Endothelial cell of umbilical vein (primary cell): ENCODE results near the gene MAS1L. TPM values are rescaled to one million over a fixed set of nuclear protein-coding genes. Genes with fewer than 3 reads are reported as not detected.

Experiments used
- BruUV-seq: library from RNA; stranded (reverse); fragments of 400-500 nt; replicated peaks from 2 replicates; lab custom pipeline; 2021; lab: Mats Ljungman, UMichigan
- CTCF ChIA-PET: fragments of 300-600, 350-600 bp; sonication (Branson Sonifier 250); formaldehyde crosslinking; loops from one replicate; lab custom pipeline; 2021; ENCODE audit warnings: antibody characterized with exemption, inconsistent platforms; lab: Charles Lee
- POLR2A ChIA-PET: fragments of 300-600, 350-600 bp; sonication (Branson Sonifier 250); formaldehyde crosslinking; loops from one replicate; lab custom pipeline; 2021; ENCODE audit warnings: antibody characterized with exemption, inconsistent platforms; lab: Charles Lee
- DNase-seq: peaks from one replicate; pipeline ENCODE4 v3.0.0-alpha.2; 2011; ENCODE audit warnings: low read depth, low spot score
- FAIRE-seq: peaks from 2 replicates; lab custom pipeline; 2011; peaks lifted over from hg19 to GRCh38; lab: Jason Lieb, UNC
- H2AFZ ChIP-seq: 2 replicates; pipeline ENCODE4 v1.6.0; 2012; ENCODE audit warnings: low read depth, low read length, control low read depth, inconsistent platforms
- H3K27ac ChIP-seq: 2 replicates; pipeline ENCODE4 v1.5.1; 2011; ENCODE audit warnings: low read depth, mild to moderate bottlenecking, control low read depth, low read length, moderate library complexity; ENCODE audit not compliant: insufficient read depth
- H3K27me3 ChIP-seq, 2 experiments: 2 replicates each; pipeline versions ENCODE4 v1.6.0 to v1.6.1; 2011; ENCODE audit warnings: low read length in 2 of 2, mixed read lengths in 1 of 2; ENCODE audit not compliant: control insufficient read depth in 2 of 2, insufficient read depth in 2 of 2
- H3K36me3 ChIP-seq, 2 experiments: 2 replicates in 1 of 2; 3 replicates in 1 of 2; pipeline ENCODE4 v1.5.1; 2011; ENCODE audit warnings: low read length in 2 of 2, mild to moderate bottlenecking in 1 of 2, moderate library complexity in 1 of 2; ENCODE audit not compliant: control insufficient read depth in 2 of 2, insufficient read depth in 2 of 2; ENCODE audit errors: extremely low read depth in 1 of 2
- H3K4me1 ChIP-seq: 3 replicates; pipeline ENCODE4 v1.5.1; 2011; ENCODE audit warnings: mild to moderate bottlenecking, low read length; ENCODE audit not compliant: control insufficient read depth, insufficient read depth; ENCODE audit errors: extremely low read depth
- H3K4me2 ChIP-seq: 2 replicates; pipeline ENCODE4 v1.6.1; 2011; ENCODE audit warnings: low read length, control low read depth, mixed read lengths; ENCODE audit not compliant: insufficient read depth
- H3K4me3 ChIP-seq, 3 experiments: fragments of 200-600 bp in 1 of 3; sonication (generic), shearing (Covaris generic) in 1 of 3; replicated peaks in 1 of 3; 2 replicates each; pipeline ENCODE4 v1.5.1; 2011 to 2016; ENCODE audit warnings: control low read depth in 3 of 3, low read length in 3 of 3, mild to moderate bottlenecking in 2 of 3, inconsistent platforms in 1 of 3, low read depth in 1 of 3, moderate library complexity in 1 of 3; ENCODE audit not compliant: insufficient read depth in 1 of 3
- H3K79me2 ChIP-seq: 2 replicates; pipeline ENCODE4 v1.6.0; 2012; ENCODE audit warnings: low read length, inconsistent platforms; ENCODE audit not compliant: control insufficient read depth, insufficient read depth
- H3K9ac ChIP-seq: replicated peaks from 2 replicates; pipeline ENCODE3; 2011; ENCODE audit warnings: low read length, control low read depth; ENCODE audit not compliant: insufficient read depth; ENCODE audit errors: extremely low read depth
- H3K9me1 ChIP-seq: replicated peaks from 3 replicates; pipeline ENCODE4 v1.6.0; 2011; ENCODE audit warnings: mild to moderate bottlenecking, low read length; ENCODE audit not compliant: control insufficient read depth, insufficient read depth; ENCODE audit errors: extremely low read depth
- H3K9me3 ChIP-seq: replicated peaks from 2 replicates; pipeline ENCODE4 v1.5.1; 2012; ENCODE audit warnings: low read length, inconsistent platforms; ENCODE audit not compliant: control insufficient read depth, insufficient read depth
- H4K20me1 ChIP-seq: replicated peaks from 2 replicates; pipeline ENCODE3; 2011; ENCODE audit warnings: mild to moderate bottlenecking, low read length; ENCODE audit not compliant: control insufficient read depth, insufficient read depth; ENCODE audit errors: extremely low read depth
- CTCF ChIP-seq, 2 donors: IDR thresholded peaks; 1 replicate in 1 of 2; 2 replicates in 1 of 2; pipeline ENCODE4 v1.5.1; 2011; ENCODE audit warnings: low read length in 2 of 2, mild to moderate bottlenecking in 2 of 2, moderate library complexity in 2 of 2, control low read depth in 1 of 2, inconsistent platforms in 1 of 2, low read depth in 1 of 2; ENCODE audit not compliant: insufficient read depth in 1 of 2; ENCODE audit errors: extremely low read depth in 1 of 2
- EZH2 ChIP-seq: IDR thresholded peaks from 2 replicates; pipeline ENCODE4 v1.6.1; 2012; ENCODE audit warnings: borderline replicate concordance, low read depth, mild to moderate bottlenecking, moderate library complexity, low read length, inconsistent platforms; ENCODE audit not compliant: severe bottlenecking
- FOS ChIP-seq: IDR thresholded peaks from 2 replicates; pipeline ENCODE4 v1.6.1; 2011; ENCODE audit warnings: mild to moderate bottlenecking, low read length, moderate library complexity, borderline replicate concordance; ENCODE audit not compliant: insufficient read depth
- GATA2 ChIP-seq: IDR thresholded peaks from 2 replicates; pipeline ENCODE4 v1.7.0; 2011; ENCODE audit warnings: low read depth, mild to moderate bottlenecking, moderate library complexity, mixed read lengths, low read length; ENCODE audit not compliant: insufficient read length, insufficient read depth
- JUN ChIP-seq: IDR thresholded peaks from 2 replicates; pipeline ENCODE4 v1.6.1; 2011; ENCODE audit warnings: borderline replicate concordance, low read depth; ENCODE audit not compliant: insufficient read length, insufficient read depth
- MYC ChIP-seq: IDR thresholded peaks from one replicate; pipeline ENCODE4 v1.6.1; 2011; ENCODE audit warnings: mild to moderate bottlenecking, low read depth, low read length
- POLR2A ChIP-seq: IDR thresholded peaks from 2 replicates; pipeline ENCODE4 v1.6.1; 2012; ENCODE audit warnings: low read depth, mild to moderate bottlenecking, control low read depth, low read length
- POLR2AphosphoS5 ChIP-seq: IDR thresholded peaks from 2 replicates; pipeline ENCODE4 v1.6.1; 2012; ENCODE audit warnings: low read depth, mild to moderate bottlenecking, control low read depth, low read length, moderate library complexity; ENCODE audit not compliant: insufficient read depth
- dilution Hi-C: fragments of 300-500 bp; cut with MboI; formaldehyde crosslinking; loops from one replicate; pipeline ENCODE4 v1.15.0; 2019; ENCODE audit warnings: low sequenced_read_pairs; ENCODE audit not compliant: extremely low pct_ligation_motif_present
- intact Hi-C: fragments of 100-400 bp; cut with micrococcal nuclease; formaldehyde crosslinking; loops from one replicate; pipeline ENCODE4 v1.10.0; 2022
- polyA plus RNA-seq, 4 experiments: library from polyadenylated mRNA; depleted of rRNA in 3 of 4; stranded (reverse) in 3 of 4; unstranded in 1 of 4; fragments of >200 nt; gene quantifications; 2 replicates each; pipeline versions ENCODE4 v1.2.1 to v1.2.3, GENCODE V29; 2011 to 2012; ENCODE audit warnings: missing spikeins in 1 of 4
- total RNA-seq: library from RNA; stranded (reverse); gene quantifications from 2 replicates; pipeline ENCODE4 v1.2.3, GENCODE V29; 2021
- TF ChIP-seq, protein P1 (sequence below): IDR thresholded peaks from 2 replicates; pipeline ENCODE4 v1.6.1; 2011; ENCODE audit not compliant: insufficient read depth, insufficient read length

Gene MAS1L
- total and polyA plus RNA-seq, 2 donors (not counting 3 experiments of a cell fraction or from before 2014, with no cell fraction given), result not detected

GRCh38 chr6:29532320-29532951, 44.7 kb upstream of the MAS1L start:
- Histone ChIP-seq H3K27me3 (no peaks in the 10 kb centered on the region), H3K79me2 (no peaks in the 10 kb centered on the region), H3K9me1 (no peaks in the 10 kb centered on the region), H3K4me1 (no peaks in the 10 kb centered on the region), H3K27ac (no peak overlapping the region), H2AFZ (no peak overlapping the region), H3K9me3 (no peaks in the 10 kb centered on the region), H3K4me2 (no peak overlapping the region), H3K4me3 (no peak overlapping the region), H3K36me3 (no peaks in the 10 kb centered on the region), H4K20me1 (no peaks in the 10 kb centered on the region), H3K9ac (no peak overlapping the region)
- CTCF ChIA-PET, result interaction anchor here (1.0 kb wide), 1 partner anchor 17 kb away, joined by 3 read pairs; a partner anchor contains a TSS
- no TSS peak for BruUV-seq
- POLR2A ChIA-PET, result no interaction called here
- TF ChIP-seq POLR2AphosphoS5, result no peak
- TF ChIP-seq EZH2, result no peak
- TF ChIP-seq JUN, result no peak
- TF ChIP-seq, protein P1, sequence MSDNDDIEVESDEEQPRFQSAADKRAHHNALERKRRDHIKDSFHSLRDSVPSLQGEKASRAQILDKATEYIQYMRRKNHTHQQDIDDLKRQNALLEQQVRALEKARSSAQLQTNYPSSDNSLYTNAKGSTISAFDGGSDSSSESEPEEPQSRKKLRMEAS, result no peak
- TF ChIP-seq GATA2, result no peak
- TF ChIP-seq POLR2A, result no peak
- no peak for TF ChIP-seq CTCF (IDR thresholded peaks at IDR 0.05; ENCODE audit: extremely low read depth in 1 of 2, insufficient read depth in 1 of 2, low read depth in 1 of 2, low read length in 2 of 2)
- no peak for TF ChIP-seq MYC
- TF ChIP-seq FOS, result no peak
- FAIRE-seq (no peak), DNase-seq (no peak)
- intact Hi-C loops, result no loop called here
- dilution Hi-C loops, result no loop called here
